Measurements from ENCODE around the gene CACNB2. TPM values are rescaled to one million over a fixed set of nuclear protein-coding genes. Genes with fewer than 3 reads are reported as not detected.

Gene CACNB2
- polyA plus RNA-seq, 1 of the 3 experiments (the other 2 are of a cell fraction), result 0.74 TPM

- Histone ChIP-seq H3K79me2 (ENCODE audit: insufficient read depth) (no peaks in the 10 kb centered on the region), H3K9ac (no peak overlapping the region), H3F3A (replicated peaks; ENCODE audit: insufficient read depth) (peaks cover 4% of the 10 kb centered on the region), H3K27ac (ENCODE audit: low read depth in 2 of 2, low read length in 1 of 2) (no peak overlapping the region), H3K9me2 (no peaks in the 10 kb centered on the region), H3K36me3 (replicated peaks in 1 of 2; ENCODE audit: control insufficient read depth in 1 of 2, insufficient read depth in 2 of 2, low read length in 1 of 2) (no peaks in the 10 kb centered on the region), H3K4me2 (no peak overlapping the region), H3K4me1 (ENCODE audit: control insufficient read depth in 1 of 2, insufficient read depth in 2 of 2, low read depth in 1 of 2, low read length in 1 of 2) (peaks cover 0 to 6% of the 10 kb centered on the region in 2 experiments; a peak in 2 of 4 replicates), H3K9me3 (no peaks in the 10 kb centered on the region), H4K20me1 (ENCODE audit: insufficient read depth) (no peaks in the 10 kb centered on the region), H3K4me3 (ENCODE audit: low read depth in 2 of 2, low read length in 1 of 2) (no peak overlapping the region), H2AFZ (ENCODE audit: low read depth) (no peak overlapping the region), H3K27me3 (ENCODE audit: insufficient read depth) (no peaks in the 10 kb centered on the region)
- ChIA-PET POLR2A (no interaction called here), CTCF (interaction anchor here (1.0 to 2.0 kb wide), 2 partner anchors 94 to 95 kb away, joined by 3 to 15 read pairs; no protein-coding TSS in a partner anchor)
- TF ChIP-seq TAF1 (IDR thresholded peaks at IDR 0.05; ENCODE audit: borderline replicate concordance, low read depth, low read length), result no peak
- no peak for TF ChIP-seq USF1 (IDR thresholded peaks at IDR 0.05; ENCODE audit: borderline replicate concordance, low read depth)
- TF ChIP-seq RFX5 (IDR thresholded peaks at IDR 0.05; ENCODE audit: low read length), result no peak
- TF ChIP-seq EZH2phosphoT487 (IDR thresholded peaks at IDR 0.05; ENCODE audit: borderline replicate concordance, low read depth), result no peak
- no peak for TF ChIP-seq YY1 (IDR thresholded peaks at IDR 0.05; ENCODE audit: low read depth)
- TF ChIP-seq FOXM1 (IDR thresholded peaks at IDR 0.05; ENCODE audit: low read depth), result no peak
- TF ChIP-seq EP300 (IDR thresholded peaks at IDR 0.05; ENCODE audit: borderline replicate concordance in 1 of 2, low read depth in 1 of 2, low read length in 1 of 2), result no peak
- TF ChIP-seq USF2 (IDR thresholded peaks at IDR 0.05; ENCODE audit: borderline replicate concordance, low read depth, low read length), result no peak
- no peak for TF ChIP-seq PBX3 (IDR thresholded peaks at IDR 0.05)
- TF ChIP-seq REST (IDR thresholded peaks at IDR 0.05; ENCODE audit: low read depth, low read length), result no peak
- no peak for TF ChIP-seq CHD2 (IDR thresholded peaks at IDR 0.05; ENCODE audit: low read length, partially characterized antibody)
- no peak for TF ChIP-seq ELF1 (IDR thresholded peaks at IDR 0.05)
- TF ChIP-seq POLR2AphosphoS5 (IDR thresholded peaks at IDR 0.05; ENCODE audit: low read depth, low read length), result no peak
- no peak for TF ChIP-seq JUND (IDR thresholded peaks at IDR 0.05)
- no peak for TF ChIP-seq MAX (IDR thresholded peaks at IDR 0.05; ENCODE audit: low read depth)
- no peak for TF ChIP-seq SMC3 (IDR thresholded peaks at IDR 0.05; ENCODE audit: low read depth, low read length)
- DNase-seq, result no peak
- WGBS (ENCODE audit: low lambda C conversion rate), result 35% methylated on average over 2 of the region's 2 CpGs
Measured at GRCh38 chr10:18310761-18311160, 170.5 kb downstream of the CACNB2 start.
